Endothelial cell of umbilical vein (primary cell): ENCODE data around the gene PLAC1. TPM values are rescaled to one million over a fixed set of nuclear protein-coding genes. Genes with fewer than 3 reads are reported as not detected.

Source experiments
- BruUV-seq: library from RNA; stranded (reverse); fragments of 400-500 nt; replicated peaks from 2 replicates; lab custom pipeline; 2021; lab: Mats Ljungman, UMichigan
- CTCF ChIA-PET: fragments of 300-600, 350-600 bp; sonication (Branson Sonifier 250); formaldehyde crosslinking; loops from one replicate; lab custom pipeline; 2021; ENCODE audit warnings: antibody characterized with exemption, inconsistent platforms; lab: Charles Lee
- POLR2A ChIA-PET: fragments of 300-600, 350-600 bp; sonication (Branson Sonifier 250); formaldehyde crosslinking; loops from one replicate; lab custom pipeline; 2021; ENCODE audit warnings: antibody characterized with exemption, inconsistent platforms; lab: Charles Lee
- DNase-seq: peaks from one replicate; pipeline ENCODE4 v3.0.0-alpha.2; 2011; ENCODE audit warnings: low read depth, low spot score
- FAIRE-seq: peaks from 2 replicates; lab custom pipeline; 2011; peaks lifted over from hg19 to GRCh38; lab: Jason Lieb, UNC
- H2AFZ ChIP-seq: 2 replicates; pipeline ENCODE4 v1.6.0; 2012; ENCODE audit warnings: low read depth, low read length, control low read depth, inconsistent platforms
- H3K27ac ChIP-seq: 2 replicates; pipeline ENCODE4 v1.5.1; 2011; ENCODE audit warnings: low read depth, mild to moderate bottlenecking, control low read depth, low read length, moderate library complexity; ENCODE audit not compliant: insufficient read depth
- H3K27me3 ChIP-seq, 2 experiments: 2 replicates each; pipeline versions ENCODE4 v1.6.0 to v1.6.1; 2011; ENCODE audit warnings: low read length in 2 of 2, mixed read lengths in 1 of 2; ENCODE audit not compliant: control insufficient read depth in 2 of 2, insufficient read depth in 2 of 2
- H3K36me3 ChIP-seq, 2 experiments: 2 replicates in 1 of 2; 3 replicates in 1 of 2; pipeline ENCODE4 v1.5.1; 2011; ENCODE audit warnings: low read length in 2 of 2, mild to moderate bottlenecking in 1 of 2, moderate library complexity in 1 of 2; ENCODE audit not compliant: control insufficient read depth in 2 of 2, insufficient read depth in 2 of 2; ENCODE audit errors: extremely low read depth in 1 of 2
- H3K4me1 ChIP-seq: 3 replicates; pipeline ENCODE4 v1.5.1; 2011; ENCODE audit warnings: mild to moderate bottlenecking, low read length; ENCODE audit not compliant: control insufficient read depth, insufficient read depth; ENCODE audit errors: extremely low read depth
- H3K4me2 ChIP-seq: 2 replicates; pipeline ENCODE4 v1.6.1; 2011; ENCODE audit warnings: low read length, control low read depth, mixed read lengths; ENCODE audit not compliant: insufficient read depth
- H3K4me3 ChIP-seq, 3 experiments: fragments of 200-600 bp in 1 of 3; sonication (generic), shearing (Covaris generic) in 1 of 3; replicated peaks in 1 of 3; 2 replicates each; pipeline ENCODE4 v1.5.1; 2011 to 2016; ENCODE audit warnings: control low read depth in 3 of 3, low read length in 3 of 3, mild to moderate bottlenecking in 2 of 3, inconsistent platforms in 1 of 3, low read depth in 1 of 3, moderate library complexity in 1 of 3; ENCODE audit not compliant: insufficient read depth in 1 of 3
- H3K79me2 ChIP-seq: 2 replicates; pipeline ENCODE4 v1.6.0; 2012; ENCODE audit warnings: low read length, inconsistent platforms; ENCODE audit not compliant: control insufficient read depth, insufficient read depth
- H3K9ac ChIP-seq: replicated peaks from 2 replicates; pipeline ENCODE3; 2011; ENCODE audit warnings: low read length, control low read depth; ENCODE audit not compliant: insufficient read depth; ENCODE audit errors: extremely low read depth
- H3K9me1 ChIP-seq: replicated peaks from 3 replicates; pipeline ENCODE4 v1.6.0; 2011; ENCODE audit warnings: mild to moderate bottlenecking, low read length; ENCODE audit not compliant: control insufficient read depth, insufficient read depth; ENCODE audit errors: extremely low read depth
- H3K9me3 ChIP-seq: replicated peaks from 2 replicates; pipeline ENCODE4 v1.5.1; 2012; ENCODE audit warnings: low read length, inconsistent platforms; ENCODE audit not compliant: control insufficient read depth, insufficient read depth
- H4K20me1 ChIP-seq: replicated peaks from 2 replicates; pipeline ENCODE3; 2011; ENCODE audit warnings: mild to moderate bottlenecking, low read length; ENCODE audit not compliant: control insufficient read depth, insufficient read depth; ENCODE audit errors: extremely low read depth
- CTCF ChIP-seq, 2 donors: IDR thresholded peaks; 1 replicate in 1 of 2; 2 replicates in 1 of 2; pipeline ENCODE4 v1.5.1; 2011; ENCODE audit warnings: low read length in 2 of 2, mild to moderate bottlenecking in 2 of 2, moderate library complexity in 2 of 2, control low read depth in 1 of 2, inconsistent platforms in 1 of 2, low read depth in 1 of 2; ENCODE audit not compliant: insufficient read depth in 1 of 2; ENCODE audit errors: extremely low read depth in 1 of 2
- EZH2 ChIP-seq: IDR thresholded peaks from 2 replicates; pipeline ENCODE4 v1.6.1; 2012; ENCODE audit warnings: borderline replicate concordance, low read depth, mild to moderate bottlenecking, moderate library complexity, low read length, inconsistent platforms; ENCODE audit not compliant: severe bottlenecking
- FOS ChIP-seq: IDR thresholded peaks from 2 replicates; pipeline ENCODE4 v1.6.1; 2011; ENCODE audit warnings: mild to moderate bottlenecking, low read length, moderate library complexity, borderline replicate concordance; ENCODE audit not compliant: insufficient read depth
- GATA2 ChIP-seq: IDR thresholded peaks from 2 replicates; pipeline ENCODE4 v1.7.0; 2011; ENCODE audit warnings: low read depth, mild to moderate bottlenecking, moderate library complexity, mixed read lengths, low read length; ENCODE audit not compliant: insufficient read length, insufficient read depth
- JUN ChIP-seq: IDR thresholded peaks from 2 replicates; pipeline ENCODE4 v1.6.1; 2011; ENCODE audit warnings: borderline replicate concordance, low read depth; ENCODE audit not compliant: insufficient read length, insufficient read depth
- MAX ChIP-seq: IDR thresholded peaks from 2 replicates; pipeline ENCODE4 v1.6.1; 2011; ENCODE audit not compliant: insufficient read depth, insufficient read length
- MYC ChIP-seq: IDR thresholded peaks from one replicate; pipeline ENCODE4 v1.6.1; 2011; ENCODE audit warnings: mild to moderate bottlenecking, low read depth, low read length
- POLR2A ChIP-seq: IDR thresholded peaks from 2 replicates; pipeline ENCODE4 v1.6.1; 2012; ENCODE audit warnings: low read depth, mild to moderate bottlenecking, control low read depth, low read length
- POLR2AphosphoS5 ChIP-seq: IDR thresholded peaks from 2 replicates; pipeline ENCODE4 v1.6.1; 2012; ENCODE audit warnings: low read depth, mild to moderate bottlenecking, control low read depth, low read length, moderate library complexity; ENCODE audit not compliant: insufficient read depth
- dilution Hi-C: fragments of 300-500 bp; cut with MboI; formaldehyde crosslinking; loops from one replicate; pipeline ENCODE4 v1.15.0; 2019; ENCODE audit warnings: low sequenced_read_pairs; ENCODE audit not compliant: extremely low pct_ligation_motif_present
- intact Hi-C: fragments of 100-400 bp; cut with micrococcal nuclease; formaldehyde crosslinking; loops from one replicate; pipeline ENCODE4 v1.10.0; 2022
- polyA plus RNA-seq, 4 experiments: library from polyadenylated mRNA; depleted of rRNA in 3 of 4; stranded (reverse) in 3 of 4; unstranded in 1 of 4; fragments of >200 nt; gene quantifications; 2 replicates each; pipeline versions ENCODE4 v1.2.1 to v1.2.3, GENCODE V29; 2011 to 2012; ENCODE audit warnings: missing spikeins in 1 of 4
- total RNA-seq: library from RNA; stranded (reverse); gene quantifications from 2 replicates; pipeline ENCODE4 v1.2.3, GENCODE V29; 2021

The PLAC1 gene
- total and polyA plus RNA-seq, 2 donors (not counting 3 experiments of a cell fraction or from before 2014, with no cell fraction given): 0.58 to 2.4 TPM

GRCh38 chrX:134660627-134661026 lies 2.4 kb upstream of the PLAC1 start:
- Histone ChIP-seq H3K27ac (no peak overlapping the region), H3K27me3 (no peaks in the 10 kb centered on the region), H3K79me2 (no peaks in the 10 kb centered on the region), H3K4me3 (no peak overlapping the region), H3K9me1 (no peaks in the 10 kb centered on the region), H3K9me3 (no peaks in the 10 kb centered on the region), H3K4me1 (peaks cover 3% of the 10 kb centered on the region), H4K20me1 (no peaks in the 10 kb centered on the region), H3K9ac (no peak overlapping the region), H3K4me2 (no peak overlapping the region), H3K36me3 (no peaks in the 10 kb centered on the region), H2AFZ (no peak overlapping the region)
- no peak for TF ChIP-seq CTCF (IDR thresholded peaks at IDR 0.05; ENCODE audit: extremely low read depth in 1 of 2, insufficient read depth in 1 of 2, low read depth in 1 of 2, low read length in 2 of 2)
- TF ChIP-seq JUN: no peak
- TF ChIP-seq EZH2: no peak
- no peak for TF ChIP-seq MAX
- no peak for TF ChIP-seq FOS
- no peak for TF ChIP-seq MYC
- TF ChIP-seq GATA2: no peak
- no peak for TF ChIP-seq POLR2AphosphoS5
- no peak for TF ChIP-seq POLR2A
- dilution Hi-C loops: no loop called here
- ChIA-PET CTCF (interaction anchor here (0.9 to 1.4 kb wide), 2 partner anchors 11 to 140 kb away, joined by 3 read pairs; no protein-coding TSS in a partner anchor), POLR2A (interaction anchor here (0.6 kb wide), 1 partner anchor 9 kb away, joined by 5 read pairs; no protein-coding TSS in a partner anchor)
- DNase-seq (no peak), FAIRE-seq (no peak)
- intact Hi-C loops: no loop called here
- BruUV-seq: no TSS peak
